T1000 (cell line): ENCODE measurements around the gene UBAP1L.
A peak's percentile ranks its signal among the peaks of the same experiment; 100 is the strongest.
"Not testable (repeated sequence)": the region's sequence is repeated elsewhere in the genome, so short reads cannot be mapped to it uniquely, and the experiment has no call there.

Experiments used
- DNase-seq: peaks from one replicate; lab custom pipeline; 2025; ENCODE audit warnings: mixed read lengths; lab: John Stamatoyannopoulos, UW

Gene UBAP1L

GRCh38 chr15:65115086-65115485, at the start of gene UBAP1L:
Gene UBAP1L (minus strand): TSS chr15:65115200. CDS start chr15:65106215, 8,985 bp downstream.
- DNase-seq = no peak

- DNase-seq = no peak
These were observed 49.1 kb upstream of the UBAP1L start for GRCh38 chr15:65164139-65164538.

- DNase-seq = no peak
These were observed 48.0 kb upstream of the UBAP1L start for GRCh38 chr15:65163041-65163440.

GRCh38 chr15:65156692-65157091, 41.7 kb upstream of the UBAP1L start:
- DNase-seq = no peak

GRCh38 chr15:65154720-65155119, 39.7 kb upstream of the UBAP1L start:
- DNase-seq = no peak

GRCh38 chr15:65147902-65148301, 32.9 kb upstream of the UBAP1L start:
- DNase-seq = no peak

GRCh38 chr15:65146438-65146837, 31.4 kb upstream of the UBAP1L start:
- DNase-seq = no peak

- not testable (repeated sequence) for DNase-seq
These were observed 23.6 kb upstream of the UBAP1L start for GRCh38 chr15:65138631-65139030.

- not testable (repeated sequence) for DNase-seq
These were observed 22.9 kb upstream of the UBAP1L start for GRCh38 chr15:65137893-65138292.

GRCh38 chr15:65137089-65137488, 22.1 kb upstream of the UBAP1L start:
- not testable (repeated sequence) for DNase-seq

- no peak for DNase-seq
These were observed 19.5 kb upstream of the UBAP1L start for GRCh38 chr15:65134538-65134937.

- DNase-seq = peak; percentile 36
These were observed 18.7 kb upstream of the UBAP1L start, which contains the start of gene PDCD7 for GRCh38 chr15:65133548-65134200. Gene PDCD7 (minus strand): TSS chr15:65133808. CDS start chr15:65133781, 27 bp downstream.

- DNase-seq = no peak
These were observed 18.0 kb upstream of the UBAP1L start for GRCh38 chr15:65132878-65133547.

GRCh38 chr15:65130941-65131340, 15.9 kb upstream of the UBAP1L start:
- DNase-seq = no peak

- no peak for DNase-seq
These were observed 542 bp upstream of the UBAP1L start for GRCh38 chr15:65115542-65115941.

- DNase-seq = no peak
These were observed 4.2 kb downstream of the UBAP1L start for GRCh38 chr15:65110676-65111292.

GRCh38 chr15:65106011-65106590, 8.9 kb downstream of the UBAP1L start:
- DNase-seq = no peak

- no peak for DNase-seq
These were observed 10.0 kb downstream of the UBAP1L start for GRCh38 chr15:65105038-65105437.

GRCh38 chr15:65102912-65103311, 12.1 kb downstream of the UBAP1L start:
- DNase-seq = no peak

GRCh38 chr15:65101891-65102708, 12.9 kb downstream of the UBAP1L start:
- DNase-seq = no peak

- no peak for DNase-seq
These were observed 13.5 kb downstream of the UBAP1L start for GRCh38 chr15:65101411-65101890.

GRCh38 chr15:65100442-65100841, 14.6 kb downstream of the UBAP1L start:
- no peak for DNase-seq
